Erythroblast (primary cell): ENCODE results near the gene HEG1.

Source experiments
- GATA1 ChIP-seq: IDR thresholded peaks from 2 replicates; pipeline ENCODE4 v1.6.1; 2011; ENCODE audit warnings: low read depth, mild to moderate bottlenecking, control low read depth, low read length, moderate library complexity
- POLR2A ChIP-seq: IDR thresholded peaks from 2 replicates; pipeline ENCODE4 v1.6.1; 2011; ENCODE audit warnings: mild to moderate bottlenecking, low read length

- TF ChIP-seq POLR2A (no peak), GATA1 (no peak)
Measured at GRCh38 chr3:125045194-125045593, 10.6 kb downstream of the HEG1 start.
